Smooth muscle cell (in vitro differentiated cells): ENCODE data around the gene ANKHD1. TPM values are rescaled to one million over a fixed set of nuclear protein-coding genes. Genes with fewer than 3 reads are reported as not detected.

ENCODE experiments used
- DNase-seq: peaks from one replicate; lab custom pipeline; 2025; ENCODE audit not compliant: unreplicated experiment; lab: John Stamatoyannopoulos, UW
- H2AFZ ChIP-seq: fragments of 200-600 bp; sonication (generic); 2 replicates; pipeline ENCODE4 v1.6.0; 2016; ENCODE audit warnings: antibody characterized with exemption, low read depth, mild to moderate bottlenecking
- H3F3A ChIP-seq: fragments of 200-600 bp; sonication (generic); 2 replicates; pipeline ENCODE4 v1.6.0; 2017; ENCODE audit warnings: antibody characterized with exemption, low read depth
- H3K27ac ChIP-seq: fragments of 200-600 bp; sonication (generic); 2 replicates; pipeline ENCODE4 v1.5.1; 2016; ENCODE audit warnings: low read depth, mild to moderate bottlenecking
- H3K27me3 ChIP-seq: fragments of 200-600 bp; sonication (generic); 2 replicates; pipeline ENCODE4 v1.6.1; 2016; ENCODE audit warnings: low read depth, mild to moderate bottlenecking
- H3K36me3 ChIP-seq: fragments of 200-600 bp; sonication (generic); 2 replicates; pipeline ENCODE4 v1.5.1; 2016; ENCODE audit warnings: low read depth
- H3K4me1 ChIP-seq: fragments of 200-600 bp; sonication (generic); 2 replicates; pipeline ENCODE4 v1.5.1; 2016; ENCODE audit warnings: low read depth
- H3K4me2 ChIP-seq: fragments of 200-600 bp; sonication (generic); 2 replicates; pipeline ENCODE4 v1.6.0; 2016; ENCODE audit warnings: mild to moderate bottlenecking
- H3K4me3 ChIP-seq: fragments of 200-600 bp; sonication (generic); 2 replicates; pipeline ENCODE4 v1.5.1; 2016; ENCODE audit warnings: mild to moderate bottlenecking
- H3K79me2 ChIP-seq: fragments of 200-600 bp; sonication (generic); 2 replicates; pipeline ENCODE4 v1.6.0; 2016; ENCODE audit warnings: low read depth, mild to moderate bottlenecking
- H3K9ac ChIP-seq: fragments of 200-600 bp; sonication (generic); 2 replicates; pipeline ENCODE4 v1.6.0; 2016; ENCODE audit warnings: low read depth
- H3K9me3 ChIP-seq: fragments of 200-600 bp; sonication (generic); replicated peaks from 2 replicates; pipeline ENCODE4 v1.5.1; 2016; ENCODE audit warnings: low read depth
- H4K20me1 ChIP-seq: fragments of 200-600 bp; sonication (generic); 2 replicates; pipeline ENCODE4 v1.6.0; 2016; ENCODE audit warnings: low read depth
- WGBS: methylation state at CpG from one replicate; pipeline ENCODE4 v1.1.7; 2016; ENCODE audit warnings: low lambda C conversion rate; 5-methylcytosine and 5-hydroxymethylcytosine counted together
- polyA plus RNA-seq: library from polyadenylated mRNA; unstranded; fragments of >200 nt; fragmentation: Nextera tagmentation; extraction: Ambion mirVana; gene quantifications from 2 replicates; pipeline ENCODE4 v1.2.1, GENCODE V29; 2016
- total RNA-seq: library from RNA; depleted of rRNA; stranded (reverse); fragments of >200 nt; gene quantifications from 2 replicates; pipeline ENCODE4 v1.2.3, GENCODE V29; 2014
- TF ChIP-seq, protein P1 (sequence below): fragments of 200-600 bp; sonication (generic); IDR thresholded peaks from 2 replicates; pipeline ENCODE4 v1.5.1; 2017; ENCODE audit warnings: borderline replicate concordance, mild to moderate bottlenecking, antibody characterized with exemption; ENCODE audit not compliant: insufficient read depth, poor library complexity, severe bottlenecking

Gene ANKHD1
- total and polyA plus RNA-seq, 2 experiments from 2014 or later: 37.9 to 56.1 TPM

DNA sequence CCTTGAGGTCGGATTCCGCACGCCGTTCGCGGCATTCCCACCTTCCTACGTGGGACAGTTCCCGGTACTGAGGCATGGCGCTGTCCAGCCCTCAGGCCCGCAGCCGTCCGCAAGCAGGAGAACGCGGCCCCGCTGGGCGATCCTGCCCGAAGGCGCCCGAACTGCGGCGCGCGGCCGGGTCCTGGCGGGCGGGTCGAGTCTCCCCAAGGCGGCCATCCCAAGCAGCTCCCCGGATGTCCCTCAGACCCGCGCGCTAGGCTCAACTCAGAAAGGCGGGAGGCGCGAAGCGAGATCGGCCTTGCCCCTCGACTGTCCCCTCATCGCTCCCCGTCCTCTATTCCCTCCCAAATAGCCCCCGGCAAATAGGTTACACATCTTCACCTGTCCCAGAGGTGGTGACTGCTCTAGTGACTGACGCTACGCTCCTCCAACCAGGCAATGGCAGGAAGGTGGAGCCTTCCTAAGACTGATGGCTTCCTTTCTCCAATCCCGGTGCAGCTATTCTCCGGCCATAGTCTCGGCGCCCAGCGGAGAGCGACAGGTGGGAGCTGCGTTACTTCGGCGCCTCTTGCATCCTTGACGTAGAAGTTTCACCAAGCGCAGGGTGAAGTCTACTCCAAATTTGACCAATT is 787 bp upstream of the ANKHD1 start:
- H3K4me2 ChIP-seq: peak overlapping the region; percentile 79
- H3K36me3 ChIP-seq: no peaks in the 10 kb centered on the region
- WGBS: under 1% methylated on average over 54 of the region's 54 CpGs
- H3F3A ChIP-seq: peaks cover 4% of the 10 kb centered on the region
- peak overlapping the region; percentile 75 for H3K4me3 ChIP-seq
- peaks cover 41% of the 10 kb centered on the region for H4K20me1 ChIP-seq
- peak overlapping the region; percentile 61 for H2AFZ ChIP-seq
- DNase-seq: peak; percentile 86
- peaks cover 46% of the 10 kb centered on the region for H3K79me2 ChIP-seq
- TF ChIP-seq, protein P1, sequence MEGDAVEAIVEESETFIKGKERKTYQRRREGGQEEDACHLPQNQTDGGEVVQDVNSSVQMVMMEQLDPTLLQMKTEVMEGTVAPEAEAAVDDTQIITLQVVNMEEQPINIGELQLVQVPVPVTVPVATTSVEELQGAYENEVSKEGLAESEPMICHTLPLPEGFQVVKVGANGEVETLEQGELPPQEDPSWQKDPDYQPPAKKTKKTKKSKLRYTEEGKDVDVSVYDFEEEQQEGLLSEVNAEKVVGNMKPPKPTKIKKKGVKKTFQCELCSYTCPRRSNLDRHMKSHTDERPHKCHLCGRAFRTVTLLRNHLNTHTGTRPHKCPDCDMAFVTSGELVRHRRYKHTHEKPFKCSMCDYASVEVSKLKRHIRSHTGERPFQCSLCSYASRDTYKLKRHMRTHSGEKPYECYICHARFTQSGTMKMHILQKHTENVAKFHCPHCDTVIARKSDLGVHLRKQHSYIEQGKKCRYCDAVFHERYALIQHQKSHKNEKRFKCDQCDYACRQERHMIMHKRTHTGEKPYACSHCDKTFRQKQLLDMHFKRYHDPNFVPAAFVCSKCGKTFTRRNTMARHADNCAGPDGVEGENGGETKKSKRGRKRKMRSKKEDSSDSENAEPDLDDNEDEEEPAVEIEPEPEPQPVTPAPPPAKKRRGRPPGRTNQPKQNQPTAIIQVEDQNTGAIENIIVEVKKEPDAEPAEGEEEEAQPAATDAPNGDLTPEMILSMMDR: no peak
- H3K27me3 ChIP-seq: no peaks in the 10 kb centered on the region
- no peaks in the 10 kb centered on the region for H3K9me3 ChIP-seq
- H3K27ac ChIP-seq: peak overlapping the region; percentile 29
- no peak overlapping the region for H3K9ac ChIP-seq
- peaks cover 10% of the 10 kb centered on the region for H3K4me1 ChIP-seq

DNA sequence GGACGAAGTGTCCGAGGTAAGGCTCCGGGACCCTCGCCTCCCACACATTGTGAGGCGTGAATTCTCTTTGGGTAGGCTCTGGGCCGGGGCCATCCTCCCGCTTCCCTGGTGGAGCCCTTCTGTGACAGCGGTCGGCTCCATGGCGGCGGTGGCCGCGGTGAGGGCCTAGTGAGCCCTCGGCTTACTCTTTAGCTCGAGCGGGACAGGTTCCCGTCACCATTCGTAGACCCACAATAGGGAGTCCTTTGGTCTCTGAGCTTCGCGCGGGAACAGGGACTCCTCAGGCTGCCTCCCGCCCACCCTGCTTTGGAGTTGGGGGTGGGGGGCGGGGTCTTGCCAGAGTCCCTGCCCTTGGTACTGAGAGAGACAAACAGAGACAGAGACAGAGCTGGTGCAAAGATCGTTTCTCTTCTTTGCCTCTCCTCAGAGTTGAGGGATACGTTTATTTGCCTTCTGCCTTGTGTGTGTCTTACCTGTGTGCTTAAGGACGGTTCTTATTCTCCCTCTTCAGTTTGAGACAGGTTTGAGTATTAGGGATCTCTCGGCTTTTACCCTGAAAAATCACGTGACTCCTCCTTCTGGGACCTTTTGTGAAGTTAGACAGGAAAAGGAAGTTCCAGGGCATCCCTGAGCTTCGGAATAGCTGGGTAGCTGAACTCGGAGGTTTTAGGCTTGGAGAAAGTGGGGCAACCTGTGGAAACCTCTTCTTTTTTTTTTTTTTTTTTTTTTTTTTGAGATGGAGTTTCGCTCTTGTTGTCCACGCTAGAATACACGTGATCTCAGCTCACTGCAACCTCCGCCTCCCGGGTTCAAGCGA is 833 bp downstream of the ANKHD1 start:
- Histone ChIP-seq H3K4me3 (peak overlapping the region; percentile 94), H2AFZ (peak overlapping the region; percentile 71), H3K27me3 (no peaks in the 10 kb centered on the region), H3K36me3 (no peaks in the 10 kb centered on the region), H3K9me3 (no peaks in the 10 kb centered on the region), H3K9ac (peak overlapping the region; percentile 92), H4K20me1 (peaks cover 57% of the 10 kb centered on the region), H3K79me2 (peaks cover 62% of the 10 kb centered on the region), H3K4me1 (peaks cover 10% of the 10 kb centered on the region), H3K4me2 (peak overlapping the region; percentile 93), H3F3A (peaks cover 4% of the 10 kb centered on the region), H3K27ac (peak overlapping the region; percentile 88)
- TF ChIP-seq, protein P1: no peak
- peak; percentile 44 for DNase-seq
- WGBS: 1% methylated on average over 30 of the region's 36 CpGs

DNA sequence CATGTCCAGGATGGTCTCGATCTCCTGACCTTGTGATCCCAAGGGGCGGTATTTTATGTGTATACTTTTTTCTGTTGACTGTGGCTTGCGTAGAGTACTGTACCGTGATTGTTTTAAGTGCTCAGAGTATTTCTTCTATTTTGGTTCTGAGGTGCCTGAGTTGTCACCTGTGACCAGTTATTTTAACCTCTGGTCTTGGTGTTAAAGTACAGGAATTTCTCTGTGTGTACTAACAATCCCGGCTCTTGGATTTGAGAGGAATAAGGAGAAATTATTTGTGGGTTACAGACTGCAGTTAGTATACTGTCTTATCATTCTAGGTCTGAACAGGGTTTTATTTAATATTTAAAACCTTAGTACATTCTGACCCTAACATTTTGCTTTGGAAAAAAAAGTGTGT is 2.0 kb downstream of the ANKHD1 start:
- DNase-seq: no peak
- H3F3A ChIP-seq: peaks cover 4% of the 10 kb centered on the region
- no peaks in the 10 kb centered on the region for H3K9me3 ChIP-seq
- H3K36me3 ChIP-seq: no peaks in the 10 kb centered on the region
- H3K9ac ChIP-seq: no peak overlapping the region
- TF ChIP-seq, protein P1: no peak
- peaks cover 10% of the 10 kb centered on the region for H3K4me1 ChIP-seq
- H2AFZ ChIP-seq: no peak overlapping the region
- H3K79me2 ChIP-seq: peaks cover 74% of the 10 kb centered on the region
- H3K27ac ChIP-seq: no peak overlapping the region
- peaks cover 68% of the 10 kb centered on the region for H4K20me1 ChIP-seq
- H3K27me3 ChIP-seq: no peaks in the 10 kb centered on the region
- WGBS: 75% methylated on average over 5 of the region's 5 CpGs
- peak overlapping the region; percentile 94 for H3K4me3 ChIP-seq
- peak overlapping the region; percentile 93 for H3K4me2 ChIP-seq
